ENCODE measurements around the gene IFIT3. TPM values are rescaled to one million over a fixed set of nuclear protein-coding genes. Genes with fewer than 3 reads are reported as not detected.

IFIT3 gene
- total and polyA plus RNA-seq, 2 experiments from 2014 or later = 10.4 to 10.9 TPM

DNA sequence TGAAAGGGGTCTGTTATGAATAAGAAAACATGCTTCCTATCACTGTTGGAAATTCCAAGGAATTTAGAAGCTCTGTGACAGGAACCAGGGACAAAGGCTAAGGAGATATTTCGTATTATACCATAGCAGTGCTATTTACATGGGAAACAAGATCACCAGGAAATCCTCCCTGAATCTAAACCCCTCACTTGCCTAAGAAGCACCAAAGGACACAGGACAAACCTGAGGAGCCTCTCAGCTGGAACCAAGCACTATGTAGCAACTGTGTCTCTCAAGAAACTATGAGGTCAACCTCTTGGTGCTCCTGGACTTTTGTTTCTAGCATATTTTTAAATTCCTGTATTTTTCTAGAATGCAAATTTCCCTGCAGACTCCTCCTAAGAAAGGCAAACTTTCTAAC, 29.3 kb downstream of the IFIT3 start:
- 0 out of 2 replicates have a peak overlapping the region, but pooled peaks have one; percentile 2 for H2AFZ ChIP-seq
- no peak for TF ChIP-seq EZH2 (IDR thresholded peaks at IDR 0.05; ENCODE audit: insufficient read depth, poor library complexity, severe bottlenecking)
- no peak for TF ChIP-seq EZH2phosphoT487 (IDR thresholded peaks at IDR 0.05; ENCODE audit: insufficient read depth, low read depth)
- H3K4me2 ChIP-seq (ENCODE audit: unreplicated experiment) = no peak overlapping the region
- no peak overlapping the region for H3K4me3 ChIP-seq
- H3K79me2 ChIP-seq (ENCODE audit: insufficient read depth) = no peaks in the 10 kb centered on the region
- peak; percentile 16 for DNase-seq
- no peaks in the 10 kb centered on the region for H3K36me3 ChIP-seq (ENCODE audit: low read depth)
- peaks cover 31% of the 10 kb centered on the region for H3K4me1 ChIP-seq (ENCODE audit: insufficient read depth)
- H3K27ac ChIP-seq = no peak overlapping the region; the same call in 1 of the 2 replicates
- no peaks in the 10 kb centered on the region for H3K9me2 ChIP-seq (ENCODE audit: insufficient read depth)
- no peaks in the 10 kb centered on the region for H3K9me3 ChIP-seq (ENCODE audit: low read depth)
- peaks cover 21% of the 10 kb centered on the region for H3F3A ChIP-seq (ENCODE audit: insufficient read depth)
- no peak overlapping the region for H3K9ac ChIP-seq
- no peaks in the 10 kb centered on the region for H3K27me3 ChIP-seq (replicated peaks; ENCODE audit: insufficient read depth)
- in situ Hi-C loops (cut with MboI) = no loop called here
- no peaks in the 10 kb centered on the region for H4K20me1 ChIP-seq (ENCODE audit: insufficient read depth)
- 77 to 95% methylated on average over 1 of the region's 1 CpG for WGBS, 2 experiments (ENCODE audit: low coverage in 1 of 2, low lambda C conversion rate in 2 of 2, missing lambda C conversion rate in 2 of 2)

DNA sequence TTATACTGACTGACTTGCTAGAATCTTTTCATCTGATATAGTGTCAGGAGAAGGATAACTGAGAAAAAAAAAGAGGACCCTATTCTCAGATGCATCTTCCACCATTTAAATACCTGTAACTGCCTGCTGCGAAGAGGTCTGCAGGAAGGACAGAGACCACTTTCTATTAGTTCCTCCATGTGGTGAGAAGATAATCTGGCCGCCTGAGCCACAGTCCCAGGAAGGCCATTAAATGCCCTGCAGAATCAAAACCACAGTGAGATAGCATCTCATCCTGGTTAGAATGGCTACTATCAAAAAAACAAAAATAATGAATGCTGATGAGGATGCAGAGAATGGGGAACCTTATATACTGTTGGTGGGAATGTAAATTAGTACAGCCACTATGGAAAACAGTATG, 30.2 kb downstream of the IFIT3 start:
- no peak for DNase-seq
- TF ChIP-seq EZH2 (IDR thresholded peaks at IDR 0.05; ENCODE audit: insufficient read depth, poor library complexity, severe bottlenecking) (no peak), EZH2phosphoT487 (IDR thresholded peaks at IDR 0.05; ENCODE audit: insufficient read depth, low read depth) (no peak)
- in situ Hi-C loops (cut with MboI) = no loop called here
- H3K9ac ChIP-seq = no peak overlapping the region
- H3K79me2 ChIP-seq (ENCODE audit: insufficient read depth) = no peaks in the 10 kb centered on the region
- H4K20me1 ChIP-seq (ENCODE audit: insufficient read depth) = no peaks in the 10 kb centered on the region
- peaks cover 25% of the 10 kb centered on the region for H3K4me1 ChIP-seq (ENCODE audit: insufficient read depth)
- no peak overlapping the region for H2AFZ ChIP-seq
- 94% methylated on average over 2 of the region's 2 CpGs for WGBS, 2 experiments (ENCODE audit: low coverage in 1 of 2, low lambda C conversion rate in 2 of 2, missing lambda C conversion rate in 2 of 2)
- H3K36me3 ChIP-seq (ENCODE audit: low read depth) = no peaks in the 10 kb centered on the region
- H3K4me3 ChIP-seq = no peak overlapping the region
- H3K9me3 ChIP-seq (ENCODE audit: low read depth) = no peaks in the 10 kb centered on the region
- no peak overlapping the region for H3K4me2 ChIP-seq (ENCODE audit: unreplicated experiment)
- peaks cover 15% of the 10 kb centered on the region for H3F3A ChIP-seq (ENCODE audit: insufficient read depth)
- H3K27ac ChIP-seq = no peak overlapping the region
- H3K9me2 ChIP-seq (ENCODE audit: insufficient read depth) = no peaks in the 10 kb centered on the region
- no peaks in the 10 kb centered on the region for H3K27me3 ChIP-seq (replicated peaks; ENCODE audit: insufficient read depth)

DNA sequence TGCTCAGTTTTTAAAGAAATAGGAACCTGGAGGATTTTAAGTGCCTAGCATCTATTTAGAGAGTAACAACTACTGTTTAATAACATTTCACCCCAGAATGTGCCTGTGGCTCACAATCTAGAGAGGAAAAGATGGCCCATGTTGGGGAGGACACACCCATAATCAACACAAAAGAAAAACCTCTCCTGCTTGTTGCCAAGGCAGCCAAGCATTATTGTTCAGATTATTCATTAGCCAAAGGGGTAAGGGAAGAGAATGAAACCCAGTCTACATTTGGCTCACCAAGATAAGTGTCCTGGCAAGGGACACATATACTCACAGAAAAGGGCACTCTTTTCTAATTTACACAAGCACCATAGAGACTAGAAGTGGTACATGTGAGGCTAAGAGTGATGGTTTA, 32.4 kb downstream of the IFIT3 start:
- no peaks in the 10 kb centered on the region for H3K79me2 ChIP-seq (ENCODE audit: insufficient read depth)
- no peaks in the 10 kb centered on the region for H3K27me3 ChIP-seq (replicated peaks; ENCODE audit: insufficient read depth)
- H3K9me3 ChIP-seq (ENCODE audit: low read depth) = no peaks in the 10 kb centered on the region
- TF ChIP-seq EZH2phosphoT487 (IDR thresholded peaks at IDR 0.05; ENCODE audit: insufficient read depth, low read depth) = no peak
- no peak for TF ChIP-seq EZH2 (IDR thresholded peaks at IDR 0.05; ENCODE audit: insufficient read depth, poor library complexity, severe bottlenecking)
- H3K4me1 ChIP-seq (ENCODE audit: insufficient read depth) = peaks cover 19% of the 10 kb centered on the region
- no peak overlapping the region for H3K27ac ChIP-seq
- H2AFZ ChIP-seq = no peak overlapping the region
- H3K4me3 ChIP-seq = no peak overlapping the region
- H4K20me1 ChIP-seq (ENCODE audit: insufficient read depth) = no peaks in the 10 kb centered on the region
- no peaks in the 10 kb centered on the region for H3K36me3 ChIP-seq (ENCODE audit: low read depth)
- H3K4me2 ChIP-seq (ENCODE audit: unreplicated experiment) = no peak overlapping the region
- DNase-seq = no peak
- no peak overlapping the region for H3K9ac ChIP-seq
- H3K9me2 ChIP-seq (ENCODE audit: insufficient read depth) = no peaks in the 10 kb centered on the region
- 0 out of 2 replicates have a peak, but pooled peaks cover 8% of the 10 kb centered on the region for H3F3A ChIP-seq (ENCODE audit: insufficient read depth)
- in situ Hi-C loops (cut with MboI) = no loop called here

DNA sequence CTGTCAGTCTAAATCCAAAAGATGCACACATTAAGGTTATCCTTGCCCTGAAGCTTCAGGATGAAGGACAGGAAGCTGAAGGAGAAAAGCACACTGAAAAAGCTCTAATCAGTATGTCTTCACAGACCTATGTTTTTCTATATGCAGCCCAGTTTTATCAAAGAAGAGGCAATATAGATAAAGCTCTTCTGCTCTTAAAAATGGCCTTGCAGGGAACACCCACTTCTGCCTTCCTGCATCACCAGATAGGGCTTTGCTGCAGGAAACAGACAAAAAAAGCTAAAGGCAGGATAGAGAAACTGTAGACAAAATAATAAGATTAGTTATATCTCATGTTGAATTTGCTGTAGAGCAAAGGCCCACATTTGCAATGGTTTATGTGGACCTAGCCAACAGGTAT, 35.1 kb downstream of the IFIT3 start:
- H3K4me2 ChIP-seq (ENCODE audit: unreplicated experiment) = no peak overlapping the region
- TF ChIP-seq EZH2phosphoT487 (IDR thresholded peaks at IDR 0.05; ENCODE audit: insufficient read depth, low read depth) = no peak
- no peak for TF ChIP-seq EZH2 (IDR thresholded peaks at IDR 0.05; ENCODE audit: insufficient read depth, poor library complexity, severe bottlenecking)
- H3K4me3 ChIP-seq = no peak overlapping the region
- H2AFZ ChIP-seq = no peak overlapping the region
- in situ Hi-C loops (cut with MboI) = no loop called here
- H3K4me1 ChIP-seq (ENCODE audit: insufficient read depth) = peaks cover 2% of the 10 kb centered on the region
- DNase-seq = no peak
- H3K27ac ChIP-seq = no peak overlapping the region
- no peaks in the 10 kb centered on the region for H3K36me3 ChIP-seq (ENCODE audit: low read depth)
- H3K9me2 ChIP-seq (ENCODE audit: insufficient read depth) = no peaks in the 10 kb centered on the region
- H3F3A ChIP-seq (ENCODE audit: insufficient read depth) = no peaks in the 10 kb centered on the region
- H4K20me1 ChIP-seq (ENCODE audit: insufficient read depth) = no peaks in the 10 kb centered on the region
- no peaks in the 10 kb centered on the region for H3K9me3 ChIP-seq (ENCODE audit: low read depth)
- H3K9ac ChIP-seq = no peak overlapping the region
- H3K79me2 ChIP-seq (ENCODE audit: insufficient read depth) = no peaks in the 10 kb centered on the region
- no peaks in the 10 kb centered on the region for H3K27me3 ChIP-seq (replicated peaks; ENCODE audit: insufficient read depth)

DNA sequence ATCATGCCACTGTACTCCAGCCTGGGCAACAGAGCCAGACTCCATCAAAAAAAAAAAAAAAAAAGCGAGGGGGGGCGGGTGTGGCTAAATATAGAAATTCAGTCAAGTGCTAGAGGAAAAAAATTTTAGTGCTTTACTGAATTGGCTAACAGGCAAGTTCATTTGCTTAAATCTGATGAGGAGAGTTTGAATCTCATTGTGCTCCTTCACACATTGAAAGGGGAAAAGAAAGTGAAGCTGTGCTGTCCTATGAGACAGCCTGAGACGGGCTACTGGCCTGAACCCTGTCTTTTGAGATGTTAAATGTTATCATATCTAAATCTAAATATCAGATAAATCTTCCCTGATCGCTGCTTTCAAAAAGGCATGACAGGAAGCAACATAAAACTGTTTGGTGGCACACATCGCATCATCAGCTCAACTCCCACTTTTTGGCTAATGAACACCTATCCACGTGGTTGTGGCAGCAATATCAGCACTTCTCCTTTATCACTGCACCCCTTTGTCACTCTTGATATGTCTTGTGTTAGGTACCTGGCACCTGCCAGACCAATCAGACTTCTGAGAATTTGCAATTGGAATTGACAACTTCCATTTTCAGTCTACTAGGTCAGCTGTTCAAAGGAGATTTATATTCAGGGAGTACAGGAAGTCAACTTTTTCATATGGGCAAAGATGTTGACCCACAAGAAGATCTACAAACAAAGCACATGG, 36.1 kb downstream of the IFIT3 start:
- Histone ChIP-seq H3K79me2 (ENCODE audit: insufficient read depth) (no peaks in the 10 kb centered on the region), H3K4me1 (ENCODE audit: insufficient read depth) (peaks cover 11% of the 10 kb centered on the region), H3K9me3 (ENCODE audit: low read depth) (no peaks in the 10 kb centered on the region), H4K20me1 (ENCODE audit: insufficient read depth) (no peaks in the 10 kb centered on the region), H3K4me3 (no peak overlapping the region), H3F3A (ENCODE audit: insufficient read depth) (no peaks in the 10 kb centered on the region), H3K27me3 (replicated peaks; ENCODE audit: insufficient read depth) (no peaks in the 10 kb centered on the region), H3K9me2 (ENCODE audit: insufficient read depth) (no peaks in the 10 kb centered on the region), H2AFZ (no peak overlapping the region), H3K36me3 (ENCODE audit: low read depth) (no peaks in the 10 kb centered on the region), H3K27ac (no peak overlapping the region), H3K9ac (no peak overlapping the region), H3K4me2 (ENCODE audit: unreplicated experiment) (no peak overlapping the region)
- no peak for DNase-seq
- TF ChIP-seq EZH2 (IDR thresholded peaks at IDR 0.05; ENCODE audit: insufficient read depth, poor library complexity, severe bottlenecking) = no peak
- no peak for TF ChIP-seq EZH2phosphoT487 (IDR thresholded peaks at IDR 0.05; ENCODE audit: insufficient read depth, low read depth)
- WGBS, 2 experiments (ENCODE audit: low coverage in 1 of 2, low lambda C conversion rate in 2 of 2, missing lambda C conversion rate in 2 of 2) = 77 to 83% methylated on average over 5 to 6 of the region's 6 CpGs
- in situ Hi-C loops (cut with MboI) = no loop called here
